Neural cell (in vitro differentiated cells): Measurements from ENCODE around the gene GDI2. TPM values are rescaled to one million over a fixed set of nuclear protein-coding genes. Genes with fewer than 3 reads are reported as not detected.

Experiments used
- H2AFZ ChIP-seq: fragments of 200-600, 300-800 bp; sonication (generic), shearing (Covaris generic); 2 replicates; pipeline ENCODE4 v1.6.0; 2014; ENCODE audit warnings: low read depth, mild to moderate bottlenecking, antibody characterized with exemption, low read length, moderate library complexity
- H3F3A ChIP-seq: fragments of 200-600 bp; shearing (Covaris generic); 2 replicates; pipeline ENCODE4 v1.6.1; 2016; ENCODE audit warnings: mild to moderate bottlenecking, moderate library complexity, mixed read lengths, antibody characterized with exemption, low read length; ENCODE audit not compliant: insufficient read depth, poor library complexity, severe bottlenecking
- H3K27ac ChIP-seq: fragments of 200-600, 300-800 bp; sonication (generic), shearing (Covaris generic); 2 replicates; pipeline ENCODE4 v1.5.1; 2014; ENCODE audit warnings: mild to moderate bottlenecking, low read length, moderate library complexity
- H3K27me3 ChIP-seq: fragments of 300-800, 200-600 bp; sonication (generic), shearing (Covaris generic); 2 replicates; pipeline ENCODE4 v1.6.0; 2014; ENCODE audit warnings: mild to moderate bottlenecking, low read depth, low read length, moderate library complexity; ENCODE audit not compliant: insufficient read depth
- H3K36me3 ChIP-seq: fragments of 300-800, 200-600 bp; sonication (generic), shearing (Covaris generic); 2 replicates; pipeline ENCODE4 v1.5.1; 2014; ENCODE audit warnings: mild to moderate bottlenecking, antibody characterized with exemption, low read length, moderate library complexity; ENCODE audit not compliant: insufficient read depth
- H3K4me2 ChIP-seq: fragments of 300-800, 200-600 bp; sonication (generic), shearing (Covaris generic); 2 replicates; pipeline ENCODE4 v1.6.0; 2014; ENCODE audit warnings: mild to moderate bottlenecking, low read length
- H3K4me3 ChIP-seq: fragments of 300-800, 200-600 bp; sonication (generic), shearing (Covaris generic); 2 replicates; pipeline ENCODE4 v1.5.1; 2014; ENCODE audit warnings: mild to moderate bottlenecking, low read length, moderate library complexity
- H3K79me2 ChIP-seq: fragments of 200-600 bp; shearing (Covaris generic); replicated peaks from 2 replicates; pipeline ENCODE4 v1.6.0; 2014; ENCODE audit warnings: mild to moderate bottlenecking, low read length, moderate library complexity; ENCODE audit not compliant: insufficient read depth
- H3K9ac ChIP-seq: fragments of 300-800, 200-600 bp; sonication (generic), shearing (Covaris generic); 2 replicates; pipeline ENCODE4 v1.6.1; 2016; ENCODE audit warnings: mild to moderate bottlenecking, low read length, mixed read lengths
- H3K9me2 ChIP-seq: fragments of 200-600 bp; shearing (Covaris generic); 2 replicates; pipeline ENCODE4 v1.6.1; 2016; ENCODE audit warnings: mild to moderate bottlenecking, low read length, mixed read lengths; ENCODE audit not compliant: insufficient read depth
- H3K9me3 ChIP-seq: fragments of 200-600, 300-800 bp; sonication (generic), shearing (Covaris generic); 2 replicates; pipeline ENCODE4 v1.6.1; 2016; ENCODE audit warnings: mild to moderate bottlenecking, mixed run types, low read length, moderate library complexity, mixed read lengths
- H4K20me1 ChIP-seq: fragments of 200-600 bp; shearing (Covaris generic); 2 replicates; pipeline ENCODE4 v1.6.1; 2016; ENCODE audit warnings: mild to moderate bottlenecking, mixed run types; ENCODE audit not compliant: insufficient read depth
- EP300 ChIP-seq: fragments of 450-650 bp; conservative IDR thresholded peaks from 2 replicates; pipeline ENCODE4 v1.6.1; 2014; ENCODE audit warnings: antibody characterized with exemption, mild to moderate bottlenecking, moderate library complexity; ENCODE audit not compliant: poor library complexity, severe bottlenecking
- EZH2 ChIP-seq: fragments of 200-600, 300-800 bp; shearing (Covaris generic), sonication (generic); IDR thresholded peaks from 2 replicates; pipeline ENCODE4 v1.6.1; 2014; ENCODE audit warnings: antibody characterized with exemption, low read length, borderline replicate concordance, mild to moderate bottlenecking; ENCODE audit not compliant: insufficient read depth, poor library complexity, severe bottlenecking
- MXI1 ChIP-seq: fragments of 450-650 bp; conservative IDR thresholded peaks from 2 replicates; pipeline ENCODE4 v1.6.1; 2014; ENCODE audit warnings: antibody characterized with exemption, mild to moderate bottlenecking; ENCODE audit not compliant: poor library complexity, severe bottlenecking
- POLR2AphosphoS5 ChIP-seq: IDR thresholded peaks from 2 replicates; pipeline ENCODE4 v1.6.1; 2012
- RAD21 ChIP-seq: fragments of 450-650 bp; conservative IDR thresholded peaks from 2 replicates; pipeline ENCODE4 v1.6.1; 2014; ENCODE audit warnings: antibody characterized with exemption, mild to moderate bottlenecking, moderate library complexity
- SMC3 ChIP-seq: fragments of 450-650 bp; conservative IDR thresholded peaks from 2 replicates; pipeline ENCODE4 v1.6.1; 2014; ENCODE audit warnings: antibody characterized with exemption, mild to moderate bottlenecking, moderate library complexity; ENCODE audit not compliant: poor library complexity
- TAF1 ChIP-seq: IDR thresholded peaks from 2 replicates; pipeline ENCODE4 v1.6.1; 2012; ENCODE audit warnings: low read depth
- polyA plus RNA-seq: library from polyadenylated mRNA; depleted of rRNA; stranded (reverse); fragments of >200 nt; gene quantifications from 2 replicates; pipeline ENCODE4 v1.2.3, GENCODE V29; 2014
- TF ChIP-seq, protein P1 (sequence below): IDR thresholded peaks from 2 replicates; pipeline ENCODE4 v1.6.1; 2012; ENCODE audit warnings: borderline replicate concordance
- TF ChIP-seq, protein P2 (sequence below): fragments of 450-650 bp; IDR thresholded peaks from 2 replicates; pipeline ENCODE4 v1.5.1; 2014; ENCODE audit warnings: antibody characterized with exemption, mild to moderate bottlenecking, moderate library complexity; ENCODE audit not compliant: poor library complexity, severe bottlenecking

The GDI2 gene
- polyA plus RNA-seq, 1 donor from 2014 or later = 352 TPM

DNA sequence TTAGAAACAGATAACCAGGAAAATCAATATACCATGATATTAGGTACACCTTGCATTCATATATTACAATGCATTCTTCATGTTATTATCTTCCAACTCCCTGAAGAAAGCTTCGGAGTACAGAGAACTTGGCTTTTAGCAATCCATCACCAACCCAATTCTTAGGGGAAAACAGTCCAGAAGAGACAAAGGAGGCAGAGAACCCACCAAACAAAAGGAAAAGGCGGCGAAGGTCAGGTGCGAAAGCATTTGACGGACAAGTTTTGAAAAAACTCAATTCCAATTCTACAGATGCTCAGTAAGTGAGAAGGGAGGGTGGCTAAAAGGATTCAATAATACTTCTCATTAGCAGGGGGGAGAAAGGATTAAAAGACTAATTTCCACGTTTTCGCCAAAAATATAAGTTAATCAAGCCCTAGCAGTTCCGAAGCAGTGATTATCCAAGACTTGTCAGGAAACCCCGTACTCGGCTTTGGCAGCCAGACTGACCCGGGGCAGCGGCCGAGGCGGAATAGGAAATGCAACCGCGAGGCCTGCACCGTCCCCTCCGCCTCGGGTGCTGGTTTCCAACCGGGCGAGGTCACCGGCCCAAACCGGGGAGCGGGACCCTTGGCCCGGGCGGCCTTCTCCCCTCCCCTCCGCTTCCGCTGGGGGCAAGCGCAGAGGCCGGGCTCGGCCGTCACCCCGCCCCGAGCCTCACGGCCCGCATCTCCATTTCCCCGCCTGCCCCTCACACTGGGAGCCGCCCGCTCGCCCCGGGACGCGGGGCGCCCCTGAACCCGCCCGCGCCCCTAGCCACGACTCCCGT lies 747 bp downstream of the GDI2 start:
- Histone ChIP-seq H2AFZ (peak overlapping the region; percentile 43), H3F3A (peaks cover 8% of the 10 kb centered on the region), H4K20me1 (no peaks in the 10 kb centered on the region), H3K9me3 (no peaks in the 10 kb centered on the region), H3K9ac (peak overlapping the region; percentile 98), H3K27ac (peak overlapping the region; percentile 96), H3K4me2 (peak overlapping the region; percentile 87), H3K27me3 (no peaks in the 10 kb centered on the region), H3K4me3 (peak overlapping the region; percentile 97), H3K9me2 (no peaks in the 10 kb centered on the region), H3K36me3 (no peaks in the 10 kb centered on the region), H3K79me2 (peaks cover 52% of the 10 kb centered on the region)
- TF ChIP-seq TAF1 = peak; percentile 46
- no peak for TF ChIP-seq POLR2AphosphoS5

DNA sequence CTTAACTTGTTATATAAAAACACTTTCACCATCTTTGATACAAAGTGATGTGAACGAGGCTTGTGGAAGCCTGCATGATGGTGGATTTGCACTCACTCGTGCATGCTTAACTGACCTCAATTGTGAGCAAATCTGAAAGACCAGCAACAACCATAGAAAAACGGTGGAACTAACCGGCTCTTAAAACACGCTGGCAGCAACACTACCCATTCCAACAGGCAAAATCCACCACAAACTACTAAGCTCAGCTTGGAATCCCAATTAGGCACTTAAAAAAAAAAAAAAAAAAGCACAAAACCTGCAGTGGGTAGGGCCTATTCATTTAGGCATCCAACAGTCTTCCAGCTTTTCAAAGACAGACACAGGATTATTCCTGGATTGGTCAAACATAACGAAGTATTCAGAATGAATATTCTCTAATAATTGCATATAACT lies 1.8 kb downstream of the GDI2 start:
- Histone ChIP-seq H2AFZ (no peak overlapping the region), H3F3A (peaks cover 8% of the 10 kb centered on the region), H3K9me3 (no peaks in the 10 kb centered on the region), H3K27me3 (no peaks in the 10 kb centered on the region), H3K79me2 (peaks cover 63% of the 10 kb centered on the region), H3K36me3 (no peaks in the 10 kb centered on the region), H4K20me1 (peaks cover 6% of the 10 kb centered on the region), H3K9ac (peak overlapping the region; percentile 98), H3K9me2 (no peaks in the 10 kb centered on the region), H3K4me3 (peak overlapping the region; percentile 97), H3K27ac (peak overlapping the region; percentile 96), H3K4me2 (peak overlapping the region; percentile 87)
- TF ChIP-seq, protein P1, sequence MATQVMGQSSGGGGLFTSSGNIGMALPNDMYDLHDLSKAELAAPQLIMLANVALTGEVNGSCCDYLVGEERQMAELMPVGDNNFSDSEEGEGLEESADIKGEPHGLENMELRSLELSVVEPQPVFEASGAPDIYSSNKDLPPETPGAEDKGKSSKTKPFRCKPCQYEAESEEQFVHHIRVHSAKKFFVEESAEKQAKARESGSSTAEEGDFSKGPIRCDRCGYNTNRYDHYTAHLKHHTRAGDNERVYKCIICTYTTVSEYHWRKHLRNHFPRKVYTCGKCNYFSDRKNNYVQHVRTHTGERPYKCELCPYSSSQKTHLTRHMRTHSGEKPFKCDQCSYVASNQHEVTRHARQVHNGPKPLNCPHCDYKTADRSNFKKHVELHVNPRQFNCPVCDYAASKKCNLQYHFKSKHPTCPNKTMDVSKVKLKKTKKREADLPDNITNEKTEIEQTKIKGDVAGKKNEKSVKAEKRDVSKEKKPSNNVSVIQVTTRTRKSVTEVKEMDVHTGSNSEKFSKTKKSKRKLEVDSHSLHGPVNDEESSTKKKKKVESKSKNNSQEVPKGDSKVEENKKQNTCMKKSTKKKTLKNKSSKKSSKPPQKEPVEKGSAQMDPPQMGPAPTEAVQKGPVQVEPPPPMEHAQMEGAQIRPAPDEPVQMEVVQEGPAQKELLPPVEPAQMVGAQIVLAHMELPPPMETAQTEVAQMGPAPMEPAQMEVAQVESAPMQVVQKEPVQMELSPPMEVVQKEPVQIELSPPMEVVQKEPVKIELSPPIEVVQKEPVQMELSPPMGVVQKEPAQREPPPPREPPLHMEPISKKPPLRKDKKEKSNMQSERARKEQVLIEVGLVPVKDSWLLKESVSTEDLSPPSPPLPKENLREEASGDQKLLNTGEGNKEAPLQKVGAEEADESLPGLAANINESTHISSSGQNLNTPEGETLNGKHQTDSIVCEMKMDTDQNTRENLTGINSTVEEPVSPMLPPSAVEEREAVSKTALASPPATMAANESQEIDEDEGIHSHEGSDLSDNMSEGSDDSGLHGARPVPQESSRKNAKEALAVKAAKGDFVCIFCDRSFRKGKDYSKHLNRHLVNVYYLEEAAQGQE = no peak
- TF ChIP-seq, protein P2, sequence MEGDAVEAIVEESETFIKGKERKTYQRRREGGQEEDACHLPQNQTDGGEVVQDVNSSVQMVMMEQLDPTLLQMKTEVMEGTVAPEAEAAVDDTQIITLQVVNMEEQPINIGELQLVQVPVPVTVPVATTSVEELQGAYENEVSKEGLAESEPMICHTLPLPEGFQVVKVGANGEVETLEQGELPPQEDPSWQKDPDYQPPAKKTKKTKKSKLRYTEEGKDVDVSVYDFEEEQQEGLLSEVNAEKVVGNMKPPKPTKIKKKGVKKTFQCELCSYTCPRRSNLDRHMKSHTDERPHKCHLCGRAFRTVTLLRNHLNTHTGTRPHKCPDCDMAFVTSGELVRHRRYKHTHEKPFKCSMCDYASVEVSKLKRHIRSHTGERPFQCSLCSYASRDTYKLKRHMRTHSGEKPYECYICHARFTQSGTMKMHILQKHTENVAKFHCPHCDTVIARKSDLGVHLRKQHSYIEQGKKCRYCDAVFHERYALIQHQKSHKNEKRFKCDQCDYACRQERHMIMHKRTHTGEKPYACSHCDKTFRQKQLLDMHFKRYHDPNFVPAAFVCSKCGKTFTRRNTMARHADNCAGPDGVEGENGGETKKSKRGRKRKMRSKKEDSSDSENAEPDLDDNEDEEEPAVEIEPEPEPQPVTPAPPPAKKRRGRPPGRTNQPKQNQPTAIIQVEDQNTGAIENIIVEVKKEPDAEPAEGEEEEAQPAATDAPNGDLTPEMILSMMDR = no peak
- TF ChIP-seq EP300 = no peak
- TF ChIP-seq RAD21 = no peak
- no peak for TF ChIP-seq EZH2
- TF ChIP-seq POLR2AphosphoS5 = no peak
- no peak for TF ChIP-seq TAF1
- TF ChIP-seq MXI1 = no peak
- TF ChIP-seq SMC3 = no peak
